ENCODE data around the gene ZNF688.

DNA sequence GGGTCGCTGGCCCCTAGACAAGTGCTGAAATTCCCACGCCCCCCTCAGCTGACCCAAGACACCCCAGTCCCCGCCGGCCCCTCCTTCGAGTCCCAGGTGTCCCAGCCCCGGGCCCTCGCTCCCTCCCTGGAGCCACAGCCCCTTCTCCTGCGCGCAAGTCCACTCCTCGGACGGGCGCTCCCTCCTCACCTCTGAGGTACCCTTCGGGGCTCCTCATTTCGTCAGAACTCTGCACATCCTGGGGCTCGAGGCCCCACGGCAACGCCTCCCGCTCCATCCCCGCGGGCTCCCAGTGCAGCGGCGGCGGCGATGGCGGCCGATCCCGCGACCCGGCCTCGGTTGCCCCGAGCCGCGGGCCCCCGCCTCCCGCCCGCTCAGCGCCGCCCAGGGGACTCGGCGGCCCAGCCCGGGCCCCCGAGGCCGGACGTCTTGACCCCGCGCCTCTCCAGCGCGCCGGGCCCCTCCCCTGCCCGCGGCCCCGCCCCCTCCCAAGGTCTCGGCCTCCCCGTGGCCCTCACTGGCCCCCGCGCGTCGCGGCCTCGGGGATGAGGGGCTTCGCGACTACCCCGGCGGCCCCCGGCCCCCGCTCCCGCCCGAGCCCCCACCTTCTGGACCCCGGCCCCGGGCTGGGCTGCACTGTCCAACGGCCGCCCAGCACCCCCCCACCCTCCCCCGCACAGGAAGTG lies 45.2 kb downstream of the ZNF688 start, which contains the start of gene ZNF768:
- TF ChIP-seq, protein P1, sequence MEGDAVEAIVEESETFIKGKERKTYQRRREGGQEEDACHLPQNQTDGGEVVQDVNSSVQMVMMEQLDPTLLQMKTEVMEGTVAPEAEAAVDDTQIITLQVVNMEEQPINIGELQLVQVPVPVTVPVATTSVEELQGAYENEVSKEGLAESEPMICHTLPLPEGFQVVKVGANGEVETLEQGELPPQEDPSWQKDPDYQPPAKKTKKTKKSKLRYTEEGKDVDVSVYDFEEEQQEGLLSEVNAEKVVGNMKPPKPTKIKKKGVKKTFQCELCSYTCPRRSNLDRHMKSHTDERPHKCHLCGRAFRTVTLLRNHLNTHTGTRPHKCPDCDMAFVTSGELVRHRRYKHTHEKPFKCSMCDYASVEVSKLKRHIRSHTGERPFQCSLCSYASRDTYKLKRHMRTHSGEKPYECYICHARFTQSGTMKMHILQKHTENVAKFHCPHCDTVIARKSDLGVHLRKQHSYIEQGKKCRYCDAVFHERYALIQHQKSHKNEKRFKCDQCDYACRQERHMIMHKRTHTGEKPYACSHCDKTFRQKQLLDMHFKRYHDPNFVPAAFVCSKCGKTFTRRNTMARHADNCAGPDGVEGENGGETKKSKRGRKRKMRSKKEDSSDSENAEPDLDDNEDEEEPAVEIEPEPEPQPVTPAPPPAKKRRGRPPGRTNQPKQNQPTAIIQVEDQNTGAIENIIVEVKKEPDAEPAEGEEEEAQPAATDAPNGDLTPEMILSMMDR (conservative IDR thresholded peaks at IDR 0.05 in 1 of 2, IDR thresholded peaks at IDR 0.05 in 1 of 2; ENCODE audit: extremely low read depth in 1 of 2, insufficient read depth in 1 of 2, low read depth in 1 of 2, low read length in 2 of 2) = no peak
- TF ChIP-seq EZH2 (IDR thresholded peaks at IDR 0.05; ENCODE audit: borderline replicate concordance, low read length) = no peak
